Gastrocnemius medialis (tissue), 4 donors: ENCODE data around the gene ADSS1.

Experiments used
- POLR2A ChIP-seq, 2 donors: fragments of 450-650 bp; IDR thresholded peaks; one replicate each; pipeline ENCODE4 v1.6.1; 2017; ENCODE audit warnings: antibody characterized with exemption in 2 of 2, mild to moderate bottlenecking in 2 of 2, moderate library complexity in 2 of 2
- TF ChIP-seq, protein P1 (sequence below), 5 experiments: fragments of 450-650 bp in 3 of 5; fragments of 200-600 bp in 2 of 5; sonication (generic) in 2 of 5; IDR thresholded peaks in 4 of 5; conservative IDR thresholded peaks in 1 of 5; 1 replicate in 4 of 5; 2 replicates in 1 of 5; pipeline ENCODE4 v1.5.1; 2016 to 2019; ENCODE audit warnings: antibody characterized with exemption in 5 of 5, mild to moderate bottlenecking in 3 of 5, moderate library complexity in 3 of 5

DNA sequence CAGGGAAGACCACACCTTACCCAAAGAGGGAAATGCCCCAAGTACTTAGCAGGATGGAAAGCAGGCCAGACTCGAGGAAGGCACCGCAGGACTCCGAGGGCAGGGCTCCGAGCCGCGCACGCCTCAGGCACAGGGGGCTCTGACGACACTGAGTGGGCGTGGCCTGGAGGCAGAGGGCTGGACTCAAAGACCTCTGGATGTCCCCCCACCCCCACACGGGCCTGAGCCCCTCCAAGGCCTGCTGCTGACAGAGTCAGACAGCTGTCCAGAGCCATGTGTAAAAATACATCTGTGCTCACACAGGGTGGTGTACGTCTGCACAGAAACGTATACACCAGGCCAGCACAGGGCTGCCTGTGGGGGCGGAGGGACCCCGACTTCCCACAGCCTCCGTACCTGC is 70.1 kb downstream of the ADSS1 start:
- no peak for TF ChIP-seq POLR2A (IDR thresholded peaks at IDR 0.05)
- TF ChIP-seq, protein P1, sequence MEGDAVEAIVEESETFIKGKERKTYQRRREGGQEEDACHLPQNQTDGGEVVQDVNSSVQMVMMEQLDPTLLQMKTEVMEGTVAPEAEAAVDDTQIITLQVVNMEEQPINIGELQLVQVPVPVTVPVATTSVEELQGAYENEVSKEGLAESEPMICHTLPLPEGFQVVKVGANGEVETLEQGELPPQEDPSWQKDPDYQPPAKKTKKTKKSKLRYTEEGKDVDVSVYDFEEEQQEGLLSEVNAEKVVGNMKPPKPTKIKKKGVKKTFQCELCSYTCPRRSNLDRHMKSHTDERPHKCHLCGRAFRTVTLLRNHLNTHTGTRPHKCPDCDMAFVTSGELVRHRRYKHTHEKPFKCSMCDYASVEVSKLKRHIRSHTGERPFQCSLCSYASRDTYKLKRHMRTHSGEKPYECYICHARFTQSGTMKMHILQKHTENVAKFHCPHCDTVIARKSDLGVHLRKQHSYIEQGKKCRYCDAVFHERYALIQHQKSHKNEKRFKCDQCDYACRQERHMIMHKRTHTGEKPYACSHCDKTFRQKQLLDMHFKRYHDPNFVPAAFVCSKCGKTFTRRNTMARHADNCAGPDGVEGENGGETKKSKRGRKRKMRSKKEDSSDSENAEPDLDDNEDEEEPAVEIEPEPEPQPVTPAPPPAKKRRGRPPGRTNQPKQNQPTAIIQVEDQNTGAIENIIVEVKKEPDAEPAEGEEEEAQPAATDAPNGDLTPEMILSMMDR (IDR thresholded peaks at IDR 0.05 in 4 of 5, conservative IDR thresholded peaks at IDR 0.05 in 1 of 5) = no peak
